HG03520 (cell line): ENCODE measurements around the gene UBE2B.

Experiments used
- ATAC-seq: cut with Tn5 transposase; IDR thresholded peaks from one replicate; pipeline ENCODE4 v1.9.1; 2021; ENCODE audit warnings: mild to moderate bottlenecking, moderate library complexity; ENCODE audit not compliant: unreplicated experiment

Gene UBE2B

GRCh38 chr5:134437340-134437846, 66.0 kb downstream of the UBE2B start:
- no peak for ATAC-seq

GRCh38 chr5:134437847-134438581, 66.6 kb downstream of the UBE2B start:
- ATAC-seq: no peak

- ATAC-seq: no peak
Measured at GRCh38 chr5:134438721-134439123, 67.4 kb downstream of the UBE2B start.

- no peak for ATAC-seq
Measured at GRCh38 chr5:134439210-134439654, 67.9 kb downstream of the UBE2B start.

- no peak for ATAC-seq
Measured at GRCh38 chr5:134440201-134440755, 68.9 kb downstream of the UBE2B start.
